Activated CD8-positive, alpha-beta T cell treated with anti-CD3 and anti-CD28 coated beads, Interleukin-2, amount 10 ng/mL, durations not matched to agents 7 days and 5 days (primary cell): ENCODE results near the gene FBXL16. TPM values are rescaled to one million over a fixed set of nuclear protein-coding genes. Genes with fewer than 3 reads are reported as not detected.

ENCODE experiments used
- ATAC-seq: fragments of 150-1000 bp; cut with Tn5 transposase; one replicate; pipeline ENCODE4 v1.10.0; 2021; ENCODE audit warnings: moderate library complexity
- CTCF ChIA-PET: fragments of 350-600 bp; sonication (Branson Sonifier 250); formaldehyde crosslinking; loops from one replicate; lab custom pipeline; 2021; ENCODE audit warnings: antibody characterized with exemption; lab: Charles Lee
- POLR2A ChIA-PET: fragments of 350-600 bp; sonication (Branson Sonifier 250); formaldehyde crosslinking; loops from one replicate; lab custom pipeline; 2021; ENCODE audit warnings: antibody characterized with exemption; lab: Charles Lee
- DNase-seq: peaks from one replicate; pipeline ENCODE4 v3.0.0-alpha.2; 2020
- H3K27ac Mint-ChIP-seq: one replicate; pipeline ENCODE4 v1.8.0; 2021; ENCODE audit warnings: mild to moderate bottlenecking, mixed read lengths
- H3K27me3 Mint-ChIP-seq: one replicate; pipeline ENCODE4 v1.8.0; 2021; ENCODE audit warnings: low read depth, mixed read lengths
- H3K36me3 Mint-ChIP-seq: one replicate; pipeline ENCODE4 v1.8.0; 2021; ENCODE audit warnings: low read depth, mixed read lengths
- H3K4me1 Mint-ChIP-seq: one replicate; pipeline ENCODE4 v1.8.0; 2021; ENCODE audit warnings: low read depth, mixed read lengths
- H3K4me3 Mint-ChIP-seq: one replicate; pipeline ENCODE4 v1.8.0; 2021; ENCODE audit warnings: mild to moderate bottlenecking, mixed read lengths
- H3K9me3 Mint-ChIP-seq: one replicate; pipeline ENCODE4 v1.8.0; 2022; ENCODE audit warnings: mixed read lengths; ENCODE audit not compliant: insufficient read depth
- total RNA-seq, 2 experiments: library from RNA; stranded (reverse); gene quantifications; one replicate each; pipeline ENCODE4 v1.2.3, GENCODE V29; 2021

FBXL16 gene
- total RNA-seq, 2 experiments from 2014 or later: 5.9 to 7.3 TPM

DNA sequence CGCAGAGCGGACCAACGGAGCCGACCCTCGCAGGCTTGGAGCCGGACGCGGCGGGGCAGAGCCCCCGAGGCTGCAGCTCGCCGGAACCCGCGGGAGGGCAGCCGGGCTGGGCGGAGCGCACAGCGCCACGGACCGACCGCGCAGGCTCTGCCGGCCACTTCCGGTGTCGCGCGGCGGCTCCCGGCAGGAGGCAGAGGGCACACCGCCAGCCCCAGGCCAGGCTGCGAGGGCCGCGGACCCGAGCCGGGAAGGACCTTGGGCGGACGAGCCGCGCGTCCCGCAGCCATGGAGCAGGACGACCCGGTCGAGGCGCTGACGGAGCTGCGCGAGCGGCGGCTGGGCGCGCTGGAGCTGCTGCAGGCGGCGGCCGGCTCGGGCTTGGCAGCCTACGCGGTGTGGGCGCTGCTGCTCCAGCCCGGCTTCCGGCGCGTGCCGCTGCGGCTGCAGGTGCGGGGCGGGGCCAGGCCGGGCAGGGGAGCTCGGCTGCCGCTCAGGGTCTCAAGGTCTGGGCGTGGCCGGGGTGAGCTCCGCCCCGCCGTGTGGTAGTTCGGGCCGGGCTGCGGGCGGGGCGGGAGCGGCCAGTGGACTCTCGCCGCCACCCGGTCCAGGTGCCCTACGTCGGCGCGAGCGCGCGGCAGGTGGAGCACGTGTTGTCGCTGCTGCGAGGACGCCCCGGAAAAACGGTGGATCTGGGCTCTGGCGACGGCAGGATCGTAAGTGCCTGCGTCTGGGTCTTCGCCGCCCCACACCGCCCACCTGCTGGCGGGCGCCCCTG lies 15.6 kb upstream of the FBXL16 start, which contains the start of gene ANTKMT:
Gene ANTKMT (plus strand): TSS at position 157 of the 775 bp plus-strand sequence. CDS start 129 bp downstream, at position 286.
- Mint-ChIP-seq H3K9me3 (no peaks in the 10 kb centered on the region), H3K27me3 (peaks cover 3% of the 10 kb centered on the region), H3K36me3 (no peaks in the 10 kb centered on the region), H3K4me3 (peak within 1 kb of the TSS; percentile 77), H3K27ac (peak within 1 kb of the TSS; percentile 77), H3K4me1 (peaks cover 22% of the 10 kb centered on the region)
- ChIA-PET POLR2A (interaction anchor here (0.6 to 1.7 kb wide), 6 partner anchors 13 to 278 kb away, joined by 3 to 6 read pairs (median 4); partner anchors contain the start of genes METTL26 and WDR24), CTCF (interaction anchor here (0.9 to 2.5 kb wide), 5 partner anchors 9 to 64 kb away, joined by 3 to 19 read pairs (median 10); partner anchors contain the start of gene CIAO3)
- ATAC-seq (peak; percentile 72), DNase-seq (peak; percentile 80)

DNA sequence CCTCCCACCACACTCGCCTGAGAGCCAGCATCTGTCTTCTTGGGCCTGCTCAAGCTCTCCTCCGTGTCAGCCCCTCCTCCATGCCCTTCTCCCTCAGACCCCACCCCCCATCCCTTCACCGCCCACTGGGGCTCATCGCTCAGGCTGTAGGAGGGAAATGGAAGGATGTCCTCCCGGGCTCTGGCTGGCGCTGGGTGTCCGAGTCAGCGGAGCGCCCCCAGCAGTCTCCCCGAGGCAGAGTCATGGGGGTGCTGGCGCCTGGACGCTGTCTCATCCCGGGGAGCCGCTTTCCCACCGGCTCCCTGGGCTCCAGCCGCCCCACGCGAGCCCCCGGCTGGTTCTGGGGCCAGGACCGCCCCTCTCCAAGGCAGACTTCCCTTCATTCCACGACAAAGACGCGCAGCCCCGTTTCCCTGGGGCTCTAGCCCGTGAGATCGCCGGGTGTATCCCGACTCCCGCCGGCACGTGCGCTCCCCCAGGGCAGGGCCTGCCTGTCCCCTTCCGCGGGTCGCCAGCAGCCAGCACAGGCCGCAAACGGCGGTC lies 14.9 kb upstream of the FBXL16 start:
- peaks cover 4% of the 10 kb centered on the region for H3K27me3 Mint-ChIP-seq
- ATAC-seq (peak; percentile 29), DNase-seq (peak; percentile 59)
- peak overlapping the region; percentile 77 for H3K4me3 Mint-ChIP-seq
- H3K27ac Mint-ChIP-seq: peak overlapping the region; percentile 77
- H3K9me3 Mint-ChIP-seq: no peaks in the 10 kb centered on the region
- POLR2A ChIA-PET: interaction anchor here (1.1 to 2.3 kb wide), 4 partner anchors 9 to 31 kb away, joined by 4 to 10 read pairs (median 5); no protein-coding TSS in a partner anchor
- peaks cover 25% of the 10 kb centered on the region for H3K4me1 Mint-ChIP-seq
- H3K36me3 Mint-ChIP-seq: no peaks in the 10 kb centered on the region
- CTCF ChIA-PET: interaction anchor here (0.8 to 2.5 kb wide), 11 partner anchors 8 to 65 kb away, joined by 3 to 19 read pairs (median 5); partner anchors contain the start of genes CIAO3 and JMJD8

DNA sequence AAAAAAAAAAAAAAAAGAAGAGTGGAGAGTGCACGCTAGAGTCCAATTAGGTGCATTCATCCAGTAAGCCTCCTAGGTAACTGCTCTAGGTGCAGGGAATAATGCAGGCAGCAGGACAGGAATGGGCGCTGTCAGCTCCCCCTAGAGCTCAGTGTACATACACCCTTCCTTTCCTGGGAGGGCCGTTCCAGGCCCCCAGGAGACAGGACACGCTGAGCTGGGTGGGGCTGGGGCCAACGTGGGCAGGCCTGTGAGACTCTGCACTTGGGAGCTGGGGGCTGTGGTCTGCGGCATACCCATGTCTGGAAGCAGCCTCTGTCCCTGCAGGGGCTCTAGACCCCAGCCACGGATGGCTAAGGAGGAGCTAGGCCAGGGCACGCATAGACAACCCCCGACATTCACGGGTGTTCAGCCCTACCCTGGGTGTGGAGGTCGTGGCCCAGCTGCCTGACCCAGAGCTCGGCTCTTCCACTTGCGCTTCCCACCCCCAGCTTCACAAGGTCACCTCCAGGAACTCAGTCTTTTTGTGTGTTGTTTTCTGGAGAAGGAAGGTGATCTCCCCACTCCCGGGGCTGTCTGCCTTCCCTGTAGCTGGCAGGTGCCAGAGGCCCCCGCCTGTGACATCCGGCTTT lies 14.3 kb upstream of the FBXL16 start:
- no peaks in the 10 kb centered on the region for H3K36me3 Mint-ChIP-seq
- H3K27me3 Mint-ChIP-seq: peaks cover 4% of the 10 kb centered on the region
- ChIA-PET POLR2A (interaction anchor here (1.4 to 2.3 kb wide), 2 partner anchors 9 to 30 kb away, joined by 6 to 10 read pairs; no protein-coding TSS in a partner anchor), CTCF (interaction anchor here (0.8 to 2.5 kb wide), 10 partner anchors 8 to 36 kb away, joined by 3 to 19 read pairs (median 5); partner anchors contain the start of genes CIAO3 and JMJD8)
- DNase-seq (no peak), ATAC-seq (peak; percentile 11)
- peak overlapping the region; percentile 77 for H3K27ac Mint-ChIP-seq
- peak overlapping the region; percentile 77 for H3K4me3 Mint-ChIP-seq
- H3K9me3 Mint-ChIP-seq: no peaks in the 10 kb centered on the region
- H3K4me1 Mint-ChIP-seq: peaks cover 25% of the 10 kb centered on the region

DNA sequence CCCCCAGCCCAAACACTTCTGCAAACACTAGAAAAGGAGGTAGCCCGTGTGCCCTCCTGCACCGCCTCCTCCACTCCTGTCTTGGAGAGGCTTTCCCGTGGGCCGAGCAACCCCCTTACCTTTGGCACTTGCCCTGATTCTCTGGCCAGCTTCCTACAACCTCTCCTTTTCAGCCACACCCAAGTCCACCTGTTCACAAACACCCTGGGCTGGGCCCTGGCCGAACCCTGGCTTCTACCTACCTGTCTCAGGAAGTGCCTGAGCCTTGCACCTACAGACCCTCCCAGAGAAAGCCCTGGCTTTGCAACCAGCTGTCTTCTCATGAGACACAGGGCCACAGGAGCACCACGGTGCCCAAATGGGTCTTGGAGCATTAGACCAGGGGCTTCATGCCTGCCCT lies 13.3 kb upstream of the FBXL16 start:
- ATAC-seq (no peak), DNase-seq (no peak)
- Mint-ChIP-seq H3K4me3 (no peak overlapping the region), H3K27ac (peak overlapping the region; percentile 48), H3K4me1 (peaks cover 30% of the 10 kb centered on the region), H3K36me3 (no peaks in the 10 kb centered on the region), H3K27me3 (peaks cover 6% of the 10 kb centered on the region), H3K9me3 (no peaks in the 10 kb centered on the region)
- ChIA-PET CTCF (interaction anchor here (1.8 kb wide), 1 partner anchor 13 kb away, joined by 10 read pairs; no protein-coding TSS in a partner anchor), POLR2A (interaction anchor here (2.3 kb wide), 1 partner anchor 10 kb away, joined by 10 read pairs; no protein-coding TSS in a partner anchor)

DNA sequence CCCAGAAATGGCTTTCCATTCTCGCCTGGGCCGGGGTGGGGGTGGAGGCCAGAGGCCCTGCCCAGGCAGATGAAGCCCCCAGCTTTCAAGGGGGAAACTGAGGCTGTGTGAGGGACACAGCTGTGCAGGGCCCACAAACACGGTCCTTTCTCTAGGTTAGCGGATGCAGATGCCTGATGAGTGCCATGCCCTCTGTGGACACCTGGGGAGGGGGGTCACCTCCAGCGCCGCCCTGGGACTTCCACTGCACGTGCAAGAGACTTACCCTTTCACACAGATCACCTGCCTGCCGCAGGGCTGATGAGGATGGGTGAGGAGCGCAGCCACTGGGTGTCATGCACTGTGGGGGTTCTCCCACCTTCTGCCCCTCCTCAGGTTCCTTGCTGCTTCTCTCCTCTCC lies 12.8 kb upstream of the FBXL16 start:
- Mint-ChIP-seq H3K27me3 (peaks cover 7% of the 10 kb centered on the region), H3K36me3 (no peaks in the 10 kb centered on the region), H3K27ac (no peak overlapping the region), H3K9me3 (no peaks in the 10 kb centered on the region), H3K4me3 (no peak overlapping the region), H3K4me1 (peaks cover 30% of the 10 kb centered on the region)
- CTCF ChIA-PET: no interaction called here
- DNase-seq (no peak), ATAC-seq (no peak)
- POLR2A ChIA-PET: interaction anchor here (2.3 kb wide), 1 partner anchor 11 kb away, joined by 10 read pairs; no protein-coding TSS in a partner anchor

DNA sequence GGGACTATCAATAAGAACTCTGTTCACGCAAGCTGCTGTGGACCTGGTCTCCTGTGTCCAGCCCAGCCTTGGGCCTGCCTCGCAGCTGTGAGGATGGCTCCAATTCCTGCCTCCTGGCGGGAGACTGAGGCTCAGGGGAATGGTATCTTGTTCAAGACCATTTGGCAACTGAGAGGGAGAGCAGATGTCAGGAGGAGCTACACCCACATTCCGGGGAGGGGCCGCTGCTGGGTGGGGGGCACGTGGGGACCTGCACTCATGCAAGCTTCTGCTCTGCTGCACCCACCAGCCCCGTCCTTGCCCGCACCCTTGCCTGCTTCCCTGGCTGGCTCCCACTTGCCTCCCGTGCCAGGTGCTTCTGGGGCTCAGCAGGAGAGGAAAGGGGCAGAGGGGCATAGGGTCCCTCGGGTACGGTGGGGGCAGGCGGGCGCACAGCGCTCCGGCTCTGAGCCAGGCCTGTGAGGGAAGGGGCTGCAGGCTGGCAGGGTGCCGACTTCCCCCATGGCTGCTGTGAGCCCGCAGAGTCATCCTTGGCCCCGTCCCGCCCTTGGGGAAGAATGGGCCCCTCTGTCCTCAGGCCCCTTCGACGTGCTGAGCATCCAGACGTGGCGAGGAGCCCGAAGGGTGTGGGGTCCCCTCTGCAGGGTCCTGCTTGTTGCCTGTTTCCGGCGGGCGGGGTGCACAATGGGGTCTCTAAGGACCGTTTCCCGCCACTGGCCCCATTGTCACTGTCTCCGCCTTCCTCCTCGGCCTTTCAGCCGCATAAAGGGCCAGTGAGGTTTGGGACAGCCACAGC lies 12.0 kb upstream of the FBXL16 start:
- DNase-seq: no peak
- no peak overlapping the region for H3K4me3 Mint-ChIP-seq
- peaks cover 30% of the 10 kb centered on the region for H3K4me1 Mint-ChIP-seq
- peaks cover 7% of the 10 kb centered on the region for H3K27me3 Mint-ChIP-seq
- H3K27ac Mint-ChIP-seq: no peak overlapping the region
- ChIA-PET POLR2A (no interaction called here), CTCF (interaction anchor here (1.9 kb wide), 1 partner anchor 24 kb away, joined by 9 read pairs; the partner anchor contains the start of gene CIAO3)
- H3K36me3 Mint-ChIP-seq: no peaks in the 10 kb centered on the region
- H3K9me3 Mint-ChIP-seq: no peaks in the 10 kb centered on the region
- ATAC-seq: no peak

DNA sequence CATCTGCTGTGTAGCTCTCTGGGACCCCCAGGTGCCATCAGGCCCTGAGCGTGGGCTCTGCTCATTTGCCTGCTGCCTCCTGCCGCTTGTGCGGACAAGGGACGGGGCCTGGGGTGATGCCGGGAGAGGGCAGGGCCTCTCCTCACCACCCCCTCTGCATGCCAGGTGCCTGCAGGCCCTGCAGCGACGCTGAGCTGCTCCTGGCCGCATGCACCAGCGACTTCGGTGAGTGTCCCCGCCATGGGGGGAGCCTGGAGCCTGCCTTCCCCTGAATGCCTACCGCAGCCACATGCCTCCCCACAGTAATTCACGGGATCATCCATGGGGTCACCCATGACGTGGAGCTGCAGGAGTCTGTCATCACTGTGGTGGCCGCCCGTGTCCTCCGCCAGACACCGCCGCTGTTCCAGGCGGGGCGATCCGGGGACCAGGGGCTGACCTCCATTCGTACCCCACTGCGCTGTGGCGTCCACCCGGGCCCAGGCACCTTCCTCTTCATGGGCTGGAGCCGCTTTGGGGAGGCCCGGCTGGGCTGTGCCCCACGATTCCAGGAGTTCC lies 11.2 kb upstream of the FBXL16 start:
- Mint-ChIP-seq H3K4me1 (peaks cover 30% of the 10 kb centered on the region), H3K27me3 (peaks cover 7% of the 10 kb centered on the region), H3K9me3 (no peaks in the 10 kb centered on the region), H3K4me3 (no peak overlapping the region), H3K36me3 (no peaks in the 10 kb centered on the region), H3K27ac (no peak overlapping the region)
- POLR2A ChIA-PET: interaction anchor here (1.4 to 2.3 kb wide), 2 partner anchors 15 to 27 kb away, joined by 4 to 6 read pairs; partner anchors contain the start of gene WDR24
- CTCF ChIA-PET: interaction anchor here (1.2 to 1.9 kb wide), 5 partner anchors 9 to 40 kb away, joined by 3 to 9 read pairs (median 3); partner anchors contain the start of gene CIAO3
- no peak for DNase-seq
- no peak for ATAC-seq

DNA sequence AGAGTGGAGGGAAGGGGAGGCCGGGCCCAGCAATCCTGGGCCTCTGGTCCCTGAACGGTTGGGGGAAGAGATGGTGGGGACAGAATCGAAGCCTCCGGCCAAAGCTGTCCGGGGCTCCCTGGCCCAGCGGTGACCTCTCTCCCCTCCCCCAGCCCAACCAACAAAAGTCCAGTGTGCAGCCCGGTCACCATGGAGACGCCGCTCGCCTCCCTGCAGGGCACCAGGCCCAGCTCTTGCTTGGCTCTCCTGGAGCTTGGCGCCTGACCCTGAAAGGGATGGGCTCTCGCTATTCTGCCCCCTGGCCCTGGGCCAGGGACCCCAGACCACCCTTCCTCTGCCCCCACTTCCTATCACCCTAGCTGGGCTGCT lies 10.6 kb upstream of the FBXL16 start:
- no peaks in the 10 kb centered on the region for H3K9me3 Mint-ChIP-seq
- CTCF ChIA-PET: interaction anchor here (0.8 to 2.1 kb wide), 9 partner anchors 8 to 72 kb away, joined by 3 to 9 read pairs (median 3); partner anchors contain the start of genes CHTF18, CIAO3 and RPUSD1
- H3K27ac Mint-ChIP-seq: no peak overlapping the region
- H3K4me1 Mint-ChIP-seq: peaks cover 32% of the 10 kb centered on the region
- POLR2A ChIA-PET: interaction anchor here (0.6 to 2.3 kb wide), 4 partner anchors 12 to 33 kb away, joined by 3 to 6 read pairs (median 4); partner anchors contain the start of gene WDR24
- DNase-seq (no peak), ATAC-seq (no peak)
- H3K4me3 Mint-ChIP-seq: peak overlapping the region; percentile 43
- H3K36me3 Mint-ChIP-seq: no peaks in the 10 kb centered on the region
- H3K27me3 Mint-ChIP-seq: peaks cover 7% of the 10 kb centered on the region

DNA sequence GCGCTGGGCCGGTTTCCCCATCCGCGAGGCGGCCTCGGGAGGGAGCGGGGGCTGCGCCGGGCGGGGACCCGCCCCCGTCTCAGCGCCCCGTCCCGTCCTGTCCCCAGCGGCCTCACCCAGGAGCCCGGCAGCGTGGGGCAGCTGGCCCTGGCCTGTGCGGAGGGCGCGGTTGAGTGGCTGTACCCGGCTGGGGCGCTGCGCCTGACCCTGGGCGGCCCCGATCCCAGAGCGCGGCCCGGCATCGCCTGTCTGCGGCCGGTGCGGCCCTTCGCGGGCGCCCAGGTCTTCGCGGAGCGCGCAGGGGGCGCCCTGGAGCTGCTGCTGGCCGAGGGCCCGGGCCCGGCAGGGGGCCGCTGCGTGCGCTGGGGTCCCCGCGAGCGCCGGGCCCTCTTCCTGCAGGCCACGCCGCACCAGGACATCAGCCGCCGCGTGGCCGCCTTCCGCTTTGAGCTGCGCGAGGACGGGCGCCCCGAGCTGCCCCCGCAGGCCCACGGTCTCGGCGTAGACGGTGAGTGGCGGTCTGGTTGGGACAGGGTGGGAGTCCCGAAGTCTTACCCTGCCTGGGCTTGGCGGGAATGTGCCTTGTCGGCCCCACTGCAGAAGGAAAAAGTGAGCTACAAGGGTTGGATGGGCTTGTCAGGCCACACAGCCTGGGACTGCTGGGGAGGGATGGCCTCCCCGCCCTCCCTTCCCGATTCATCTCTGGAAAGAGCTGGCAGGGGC lies 10.0 kb upstream of the FBXL16 start:
- Mint-ChIP-seq H3K4me1 (peaks cover 31% of the 10 kb centered on the region), H3K4me3 (peak overlapping the region; percentile 43), H3K9me3 (no peaks in the 10 kb centered on the region), H3K27ac (no peak overlapping the region), H3K36me3 (no peaks in the 10 kb centered on the region), H3K27me3 (peaks cover 7% of the 10 kb centered on the region)
- ChIA-PET POLR2A (interaction anchor here (0.6 to 2.3 kb wide), 6 partner anchors 11 to 33 kb away, joined by 3 to 6 read pairs (median 4); partner anchors contain the start of gene WDR24), CTCF (interaction anchor here (0.8 to 2.1 kb wide), 12 partner anchors 8 to 73 kb away, joined by 3 to 9 read pairs (median 3); partner anchors contain the start of genes CHTF18, CIAO3 and RPUSD1)
- no peak for DNase-seq
- peak; percentile 17 for ATAC-seq
